HG02943 (cell line): Measurements from ENCODE around the gene LAMB4.

ENCODE experiments used
- ATAC-seq: cut with Tn5 transposase; IDR thresholded peaks from one replicate; pipeline ENCODE4 v1.9.1; 2021; ENCODE audit warnings: mild to moderate bottlenecking, low read depth, moderate library complexity; ENCODE audit not compliant: unreplicated experiment

LAMB4 gene

DNA sequence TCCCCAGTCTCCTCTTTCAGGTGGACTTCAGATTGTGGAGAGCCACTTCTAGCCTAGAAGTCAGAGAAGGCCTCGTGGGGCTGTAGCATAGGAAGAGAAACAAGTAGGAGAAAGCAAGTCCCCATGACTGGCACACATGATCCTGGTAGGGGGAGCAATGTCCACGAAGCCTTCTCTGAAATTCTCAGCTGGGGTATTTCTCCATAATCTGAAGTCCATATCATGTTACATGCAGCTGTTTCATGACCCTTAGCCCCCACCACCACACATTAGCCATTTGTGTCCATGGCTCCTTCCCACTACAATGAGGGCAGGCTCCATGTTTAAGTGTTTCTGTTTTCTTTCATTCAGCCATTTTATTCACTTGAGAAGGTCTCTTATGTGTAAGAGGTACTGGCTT is 43.2 kb downstream of the LAMB4 start:
- ATAC-seq, result no peak

GRCh38 chr7:108086546-108086945 is 43.6 kb downstream of the LAMB4 start:
- no peak for ATAC-seq

GRCh38 chr7:108083980-108084379 is 46.2 kb downstream of the LAMB4 start:
- no peak for ATAC-seq

- no peak for ATAC-seq
Observed at GRCh38 chr7:108079648-108080591, 50.2 kb downstream of the LAMB4 start.

GRCh38 chr7:108079276-108079647 is 50.9 kb downstream of the LAMB4 start:
- ATAC-seq, result no peak

DNA sequence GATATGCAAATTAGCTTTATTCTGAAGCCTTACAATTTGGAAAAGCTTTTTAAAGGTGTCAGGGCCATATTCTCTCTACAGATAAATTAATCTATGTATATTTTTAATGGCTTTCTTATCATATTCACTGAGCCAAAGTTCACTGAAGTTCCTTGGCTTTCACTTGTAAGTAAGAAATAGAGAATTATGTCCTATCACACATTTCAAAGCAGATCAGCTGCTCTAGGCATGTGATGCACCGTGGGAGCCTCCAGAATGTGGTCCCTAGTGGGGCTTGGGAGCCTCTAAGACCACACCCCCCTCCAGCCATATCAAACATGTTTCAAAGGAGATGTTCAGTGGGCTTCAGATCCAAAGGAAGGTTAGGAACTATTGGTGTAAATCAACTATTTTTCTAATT is 51.5 kb downstream of the LAMB4 start:
- ATAC-seq, result no peak

- ATAC-seq, result no peak
Observed at GRCh38 chr7:108078211-108078673, 51.9 kb downstream of the LAMB4 start.

- ATAC-seq, result no peak
Observed at GRCh38 chr7:108077709-108078108, 52.5 kb downstream of the LAMB4 start.

DNA sequence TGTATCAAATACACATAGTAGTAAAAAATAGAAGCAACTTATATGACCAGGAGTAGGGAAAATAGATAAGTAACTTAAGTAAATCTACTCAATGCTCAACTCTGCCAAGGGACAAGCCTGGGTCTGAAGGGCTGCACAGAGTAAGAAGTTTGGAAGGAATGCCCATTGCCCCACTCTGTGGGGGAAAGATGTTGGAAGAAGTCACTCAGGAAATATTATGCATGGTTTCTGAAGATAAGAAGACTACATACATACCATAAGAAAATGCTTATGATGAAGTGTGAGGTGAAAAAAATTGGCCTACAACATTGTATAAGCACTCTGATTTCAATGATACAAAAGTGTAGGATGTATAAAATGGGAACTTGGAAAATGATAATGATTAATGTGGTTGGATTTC is 54.0 kb downstream of the LAMB4 start:
- no peak for ATAC-seq

- no peak for ATAC-seq
Observed at GRCh38 chr7:108073305-108074070, 56.7 kb downstream of the LAMB4 start.

- no peak for ATAC-seq
Observed at GRCh38 chr7:108072739-108073138, 57.4 kb downstream of the LAMB4 start.

- no peak for ATAC-seq
Observed at GRCh38 chr7:108072116-108072515, 58.0 kb downstream of the LAMB4 start.

DNA sequence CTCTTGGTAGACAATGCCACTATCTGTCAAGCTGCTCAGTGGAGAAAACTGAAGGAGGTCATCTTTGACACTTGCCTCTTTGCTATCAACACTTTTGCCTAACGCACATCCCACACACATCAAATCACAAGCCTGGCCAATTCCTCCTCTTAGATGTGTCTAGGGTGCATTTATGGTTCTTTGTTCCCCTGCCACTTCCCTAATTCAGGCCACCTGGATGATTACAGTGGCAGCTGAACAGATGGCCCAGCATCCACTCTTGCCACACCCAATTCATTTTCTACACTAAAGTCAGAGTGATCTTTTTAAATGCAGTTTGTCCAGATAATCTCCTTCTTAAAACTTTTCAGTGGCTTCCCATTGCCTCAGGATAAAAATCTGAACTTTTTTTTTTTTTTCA is 58.6 kb downstream of the LAMB4 start:
- ATAC-seq, result no peak

- ATAC-seq, result no peak
Observed at GRCh38 chr7:108069646-108070045, 60.5 kb downstream of the LAMB4 start.

GRCh38 chr7:108067844-108068243 is 62.3 kb downstream of the LAMB4 start:
- ATAC-seq, result no peak

DNA sequence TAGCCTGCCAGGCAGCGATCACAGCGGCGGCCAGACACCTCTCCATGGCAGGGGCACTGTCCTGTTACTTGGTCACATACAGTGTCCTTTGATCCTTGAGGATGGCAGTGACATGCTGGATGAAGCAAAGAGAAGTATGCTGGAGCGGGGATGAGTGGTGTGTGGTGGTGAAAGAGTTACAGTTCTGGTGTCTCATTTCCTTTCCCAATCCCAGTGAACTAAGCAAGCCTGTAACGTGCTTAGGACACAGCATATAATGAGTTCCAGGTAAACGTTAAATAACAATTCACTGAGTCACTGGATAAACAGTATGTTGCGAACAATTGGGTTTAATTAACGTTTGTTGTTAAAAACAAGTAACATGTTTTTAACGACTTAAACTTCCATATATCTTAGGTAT is 63.7 kb downstream of the LAMB4 start:
- ATAC-seq, result no peak

DNA sequence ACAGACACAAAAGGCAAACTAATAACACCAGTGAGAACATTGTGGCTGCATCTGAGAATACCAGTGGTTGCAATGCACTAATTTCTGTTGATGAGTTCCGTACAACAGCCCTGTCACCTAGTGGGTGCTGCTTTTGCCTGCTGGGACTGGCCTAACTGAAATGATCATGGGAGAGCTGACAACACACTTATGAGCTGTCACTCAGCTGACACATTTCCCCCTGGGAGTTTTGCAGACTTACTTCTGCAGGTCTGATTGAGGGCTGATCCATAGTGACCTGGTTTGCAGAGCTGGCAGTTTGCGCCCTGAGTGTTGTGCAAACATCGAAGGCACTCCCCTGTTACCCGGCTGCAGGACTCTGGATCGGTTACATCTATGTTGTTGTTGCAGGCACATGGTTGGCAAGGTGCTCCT is 66.6 kb downstream of the LAMB4 start:
- ATAC-seq, result no peak

- no peak for ATAC-seq
Observed at GRCh38 chr7:108062250-108063014, 67.7 kb downstream of the LAMB4 start.

DNA sequence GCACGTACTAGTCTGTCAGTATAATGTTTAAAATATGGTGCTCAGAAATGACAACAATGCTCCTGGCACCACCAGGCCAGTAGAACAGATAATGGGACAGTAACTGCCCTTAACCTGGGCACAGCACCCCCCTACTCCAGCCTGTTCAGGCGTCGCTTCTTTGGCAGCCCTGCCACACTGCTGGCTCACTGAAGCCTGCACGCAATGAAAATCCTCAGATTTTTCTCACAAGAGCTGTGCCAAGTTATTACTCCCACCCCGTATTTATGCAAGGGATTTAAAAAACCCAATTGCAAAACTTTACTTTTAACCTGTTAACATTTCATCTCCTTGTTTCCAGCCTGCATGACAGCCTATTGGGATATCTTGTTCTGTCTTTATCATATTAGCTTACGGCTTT is 70.6 kb downstream of the LAMB4 start:
- ATAC-seq, result no peak

DNA sequence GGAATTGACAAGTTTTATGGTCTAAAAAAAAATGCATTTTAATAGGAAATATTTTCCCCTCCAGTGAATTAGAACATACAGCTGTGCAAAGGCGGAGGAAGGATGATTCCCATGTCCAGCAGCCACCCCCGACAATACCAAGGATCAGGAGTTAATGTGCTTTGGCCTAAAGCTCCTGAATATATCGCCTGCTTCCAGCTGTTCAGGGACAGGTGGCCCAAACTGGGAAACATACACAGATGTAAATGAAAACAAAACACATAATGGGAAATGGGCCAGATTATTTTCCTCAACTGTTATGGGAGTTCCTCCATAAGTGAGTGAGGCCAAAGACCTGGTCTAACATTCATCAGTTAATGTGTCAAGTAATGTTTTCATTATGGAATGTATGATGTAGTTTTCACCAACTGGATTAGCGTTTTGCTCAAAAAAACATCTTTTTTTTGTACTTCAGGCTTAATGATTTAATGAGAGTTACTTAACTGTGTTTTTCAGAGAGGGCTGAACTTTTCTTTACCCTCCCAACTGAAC is 72.1 kb downstream of the LAMB4 start:
- ATAC-seq, result no peak

DNA sequence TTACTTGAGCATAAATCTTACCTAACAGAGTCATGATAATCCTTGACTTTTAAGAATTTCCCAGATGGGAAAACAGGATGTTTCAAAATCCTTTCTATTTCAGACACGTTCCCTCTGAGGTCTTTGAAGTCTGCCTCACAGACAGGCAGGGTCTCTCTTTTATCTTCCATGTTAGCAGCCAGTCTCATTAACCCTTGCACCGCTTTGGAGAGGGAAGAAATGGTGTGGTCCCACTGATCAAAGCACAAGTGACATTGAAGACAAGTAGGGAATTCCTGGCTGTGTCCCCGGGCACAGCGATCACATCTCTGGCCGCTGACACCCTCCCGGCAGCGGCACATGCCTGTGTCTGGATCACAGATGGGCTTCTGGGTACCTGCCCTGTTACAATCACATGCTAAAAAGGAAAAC is 74.5 kb downstream of the LAMB4 start:
- no peak for ATAC-seq
